ENCODE data around the gene ARRB1. TPM values are rescaled to one million over a fixed set of nuclear protein-coding genes. Genes with fewer than 3 reads are reported as not detected.
A peak's percentile ranks its signal among the peaks of the same experiment; 100 is the strongest.

ARRB1 gene
- total and polyA plus RNA-seq, 3 donors from 2014 or later, result 8.4 to 9.8 (median 8.5) TPM

- 54 to 69% methylated on average over 10 of the region's 10 CpGs for WGBS, 2 donors
- H3K9me3 ChIP-seq, result no peaks in the 10 kb centered on the region
- H3K27ac ChIP-seq, result no peak overlapping the region
- intact Hi-C loops (cut with DNase I; ENCODE audit: low total_unique reads), result no loop called here
- no peaks in the 10 kb centered on the region for H3K27me3 ChIP-seq
- H3K4me3 ChIP-seq, result no peak overlapping the region
- TF ChIP-seq CTCF (IDR thresholded peaks at IDR 0.05) (no peak), POLR2A (IDR thresholded peaks at IDR 0.05) (no peak)
- H3K36me3 ChIP-seq (ENCODE audit: low read depth, missing control alignments), result no peaks in the 10 kb centered on the region
- no peak for DNase-seq
- peaks cover 6% of the 10 kb centered on the region for H3K4me1 ChIP-seq
Observed at GRCh38 chr11:75260396-75261170, 90.9 kb downstream of the ARRB1 start.

- H3K9me3 ChIP-seq, result no peaks in the 10 kb centered on the region
- intact Hi-C loops (cut with DNase I; ENCODE audit: low total_unique reads), result no loop called here
- DNase-seq, result no peak
- no peak overlapping the region for H3K4me3 ChIP-seq
- H3K27ac ChIP-seq, result no peak overlapping the region
- TF ChIP-seq CTCF (IDR thresholded peaks at IDR 0.05), result no peak
- TF ChIP-seq POLR2A (IDR thresholded peaks at IDR 0.05), result no peak
- no peaks in the 10 kb centered on the region for H3K4me1 ChIP-seq
- no peaks in the 10 kb centered on the region for H3K27me3 ChIP-seq
- H3K36me3 ChIP-seq (ENCODE audit: low read depth, missing control alignments), result no peaks in the 10 kb centered on the region
Observed at GRCh38 chr11:75254326-75254725, 97.1 kb downstream of the ARRB1 start.

- no peaks in the 10 kb centered on the region for H3K9me3 ChIP-seq
- WGBS, 2 donors, result 65 to 74% methylated on average over 3 of the region's 3 CpGs
- H3K4me3 ChIP-seq, result no peak overlapping the region
- H3K4me1 ChIP-seq, result no peaks in the 10 kb centered on the region
- DNase-seq, result peak; percentile 3
- no peaks in the 10 kb centered on the region for H3K36me3 ChIP-seq (ENCODE audit: low read depth, missing control alignments)
- no peaks in the 10 kb centered on the region for H3K27me3 ChIP-seq
- no peak overlapping the region for H3K27ac ChIP-seq
- intact Hi-C loops (cut with DNase I; ENCODE audit: low total_unique reads), result loop anchor here (10.0 kb wide), 2 partner anchors 225 to 305 kb away; partner anchors contain the start of genes SPCS2 and XRRA1
- no peak for TF ChIP-seq POLR2A (IDR thresholded peaks at IDR 0.05)
- TF ChIP-seq CTCF (IDR thresholded peaks at IDR 0.05), result no peak
Observed at GRCh38 chr11:75249704-75250103, 101.8 kb downstream of the ARRB1 start.

GRCh38 chr11:75248924-75249256 is 102.6 kb downstream of the ARRB1 start:
- 56 to 71% methylated on average over 6 to 11 of the region's 11 CpGs for WGBS, 2 donors

More at GRCh38 chr11:75248924-75249256, 102.6 kb downstream of the ARRB1 start:
- no peaks in the 10 kb centered on the region for H3K9me3 ChIP-seq
- no peaks in the 10 kb centered on the region for H3K27me3 ChIP-seq
- DNase-seq, result no peak
- intact Hi-C loops (cut with DNase I; ENCODE audit: low total_unique reads), result loop anchor here (10.0 kb wide), 2 partner anchors 224 to 304 kb away; partner anchors contain the start of genes SPCS2 and XRRA1
- H3K27ac ChIP-seq, result no peak overlapping the region
- no peak for TF ChIP-seq POLR2A (IDR thresholded peaks at IDR 0.05)
- TF ChIP-seq CTCF (IDR thresholded peaks at IDR 0.05), result peak in 1 of 3 experiments; percentile 0
- no peak overlapping the region for H3K4me3 ChIP-seq
- no peaks in the 10 kb centered on the region for H3K36me3 ChIP-seq (ENCODE audit: low read depth, missing control alignments)
- H3K4me1 ChIP-seq, result no peaks in the 10 kb centered on the region
